A673 (cell line): ENCODE results near the gene C11orf21. TPM values are rescaled to one million over a fixed set of nuclear protein-coding genes. Genes with fewer than 3 reads are reported as not detected.

Experiments used
- BruUV-seq: library from RNA; stranded (reverse); fragments of 400-500 nt; replicated peaks from 2 replicates; lab custom pipeline; 2021; lab: Mats Ljungman, UMichigan
- CTCF ChIA-PET: fragments of 300-600 bp; sonication (Branson Sonifier 250); formaldehyde crosslinking; loops from one replicate; lab custom pipeline; 2022; ENCODE audit warnings: antibody characterized with exemption; lab: Charles Lee
- POLR2A ChIA-PET: fragments of 300-600 bp; sonication (Branson Sonifier 250); formaldehyde crosslinking; loops from one replicate; lab custom pipeline; 2022; ENCODE audit warnings: antibody characterized with exemption; ENCODE audit not compliant: low non-redundant PET; lab: Charles Lee
- DNase-seq: peaks from one replicate; pipeline ENCODE4 v3.0.0-alpha.2; 2015; ENCODE audit warnings: low spot score
- H3K27ac ChIP-seq: fragments of 200-600 bp; sonication (generic); 2 replicates; pipeline ENCODE4 v1.5.1; 2016; ENCODE audit warnings: mixed run types, low read depth, mild to moderate bottlenecking, mixed read lengths, antibody characterized with exemption, low read length; ENCODE audit not compliant: poor library complexity, severe bottlenecking
- H3K27me3 ChIP-seq: fragments of 200-600 bp; sonication (generic); replicated peaks from 2 replicates; pipeline ENCODE4 v1.6.1; 2017; ENCODE audit warnings: mixed run types, low read depth, mild to moderate bottlenecking, mixed read lengths, antibody characterized with exemption, low read length; ENCODE audit not compliant: insufficient read depth, poor library complexity
- H3K36me3 ChIP-seq: fragments of 200-600 bp; sonication (generic); 2 replicates; pipeline ENCODE4 v1.6.1; 2016; ENCODE audit warnings: mixed run types, mild to moderate bottlenecking, mixed read lengths, antibody characterized with exemption, low read length; ENCODE audit not compliant: insufficient read depth, poor library complexity, severe bottlenecking
- H3K4me1 ChIP-seq: fragments of 200-600 bp; sonication (generic); 2 replicates; pipeline ENCODE4 v1.6.1; 2017; ENCODE audit warnings: mixed run types, mild to moderate bottlenecking, mixed read lengths, antibody characterized with exemption, low read length; ENCODE audit not compliant: insufficient read depth, poor library complexity, severe bottlenecking
- H3K4me3 ChIP-seq: fragments of 200-600 bp; sonication (generic); 2 replicates; pipeline ENCODE4 v1.5.1; 2016; ENCODE audit warnings: low read depth, mixed run types, mild to moderate bottlenecking, mixed read lengths, low read length; ENCODE audit not compliant: poor library complexity, severe bottlenecking
- H3K9me3 ChIP-seq: fragments of 200-600 bp; sonication (generic); 2 replicates; pipeline ENCODE4 v1.6.1; 2016; ENCODE audit warnings: mixed run types, low read depth, mild to moderate bottlenecking, mixed read lengths, antibody characterized with exemption, low read length; ENCODE audit not compliant: poor library complexity, severe bottlenecking
- EZH2 ChIP-seq: fragments of 200-600 bp; sonication (generic); IDR thresholded peaks from 2 replicates; pipeline ENCODE4 v1.6.1; 2017; ENCODE audit warnings: borderline replicate concordance, low read depth, mild to moderate bottlenecking, mixed read lengths, antibody characterized with exemption, low read length; ENCODE audit not compliant: poor library complexity, severe bottlenecking
- intact Hi-C: fragments of 100-400 bp; cut with micrococcal nuclease; formaldehyde crosslinking; loops from one replicate; pipeline ENCODE4 v1.10.0; 2022; ENCODE audit not compliant: unreplicated experiment
- total RNA-seq: library from RNA; stranded (reverse); gene quantifications from 2 replicates; pipeline ENCODE4 v1.2.3, GENCODE V29; 2021
- TF ChIP-seq, protein P1 (sequence below): fragments of 300-800, 200-600 bp; sonication (generic); conservative IDR thresholded peaks from 2 replicates; pipeline ENCODE4 v1.5.1; 2017; ENCODE audit warnings: low read depth, mild to moderate bottlenecking, antibody characterized with exemption, low read length, moderate library complexity, mixed read lengths

C11orf21 gene
- total RNA-seq, 1 experiment from 2014 or later: not detected

DNA sequence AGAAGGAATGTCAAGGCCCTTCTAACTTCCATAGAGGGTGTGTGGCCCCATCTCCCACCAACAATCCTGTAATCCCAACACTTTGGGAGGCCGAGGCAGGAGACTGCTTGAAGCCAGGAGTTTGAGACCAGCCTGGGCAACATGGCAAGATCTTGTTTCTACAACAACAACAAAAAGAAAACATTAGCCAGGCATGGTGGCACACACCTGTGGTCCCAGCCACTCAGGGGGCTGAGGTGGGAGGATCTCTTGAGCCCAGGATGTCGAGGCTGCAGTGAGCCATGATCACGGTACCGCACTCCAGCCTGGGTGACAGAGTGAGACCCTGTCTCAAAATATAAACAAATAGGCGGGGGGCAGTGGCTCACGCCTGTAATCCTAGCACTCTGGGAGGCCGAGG lies 17.0 kb upstream of the C11orf21 start:
- Histone ChIP-seq H3K4me3 (no peak overlapping the region), H3K36me3 (no peaks in the 10 kb centered on the region), H3K27ac (no peak overlapping the region), H3K9me3 (no peaks in the 10 kb centered on the region), H3K4me1 (peaks cover 9% of the 10 kb centered on the region), H3K27me3 (no peaks in the 10 kb centered on the region)
- intact Hi-C loops: no loop called here
- TF ChIP-seq EZH2: no peak
- TF ChIP-seq, protein P1, sequence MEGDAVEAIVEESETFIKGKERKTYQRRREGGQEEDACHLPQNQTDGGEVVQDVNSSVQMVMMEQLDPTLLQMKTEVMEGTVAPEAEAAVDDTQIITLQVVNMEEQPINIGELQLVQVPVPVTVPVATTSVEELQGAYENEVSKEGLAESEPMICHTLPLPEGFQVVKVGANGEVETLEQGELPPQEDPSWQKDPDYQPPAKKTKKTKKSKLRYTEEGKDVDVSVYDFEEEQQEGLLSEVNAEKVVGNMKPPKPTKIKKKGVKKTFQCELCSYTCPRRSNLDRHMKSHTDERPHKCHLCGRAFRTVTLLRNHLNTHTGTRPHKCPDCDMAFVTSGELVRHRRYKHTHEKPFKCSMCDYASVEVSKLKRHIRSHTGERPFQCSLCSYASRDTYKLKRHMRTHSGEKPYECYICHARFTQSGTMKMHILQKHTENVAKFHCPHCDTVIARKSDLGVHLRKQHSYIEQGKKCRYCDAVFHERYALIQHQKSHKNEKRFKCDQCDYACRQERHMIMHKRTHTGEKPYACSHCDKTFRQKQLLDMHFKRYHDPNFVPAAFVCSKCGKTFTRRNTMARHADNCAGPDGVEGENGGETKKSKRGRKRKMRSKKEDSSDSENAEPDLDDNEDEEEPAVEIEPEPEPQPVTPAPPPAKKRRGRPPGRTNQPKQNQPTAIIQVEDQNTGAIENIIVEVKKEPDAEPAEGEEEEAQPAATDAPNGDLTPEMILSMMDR: no peak
- no peak for DNase-seq
- BruUV-seq: no TSS peak
- ChIA-PET CTCF (no interaction called here), POLR2A (no interaction called here)

DNA sequence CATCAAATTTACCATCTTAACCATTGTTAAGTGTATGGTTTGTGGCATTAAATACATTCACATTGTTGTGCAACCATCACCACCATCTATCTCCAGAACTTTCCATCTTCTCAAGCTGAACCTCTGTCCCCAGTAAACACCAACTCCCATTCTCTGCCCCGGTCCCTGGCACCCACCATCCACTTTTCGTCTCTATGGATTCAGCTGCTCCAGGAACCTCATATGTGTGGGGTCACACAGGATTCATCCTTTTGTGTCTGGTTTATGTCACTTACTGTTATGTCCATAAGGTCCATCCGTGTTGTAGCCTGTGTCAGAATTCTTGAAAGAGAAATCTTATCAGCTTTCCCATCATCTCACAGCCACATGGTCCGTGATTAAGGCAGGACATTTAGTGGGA lies 16.4 kb upstream of the C11orf21 start:
- BruUV-seq: no TSS peak
- Histone ChIP-seq H3K9me3 (no peaks in the 10 kb centered on the region), H3K4me3 (no peak overlapping the region), H3K36me3 (no peaks in the 10 kb centered on the region), H3K27ac (no peak overlapping the region), H3K27me3 (no peaks in the 10 kb centered on the region), H3K4me1 (peaks cover 9% of the 10 kb centered on the region)
- CTCF ChIA-PET: no interaction called here
- DNase-seq: no peak
- intact Hi-C loops: no loop called here
- POLR2A ChIA-PET: no interaction called here
- TF ChIP-seq, protein P1: no peak
- no peak for TF ChIP-seq EZH2

DNA sequence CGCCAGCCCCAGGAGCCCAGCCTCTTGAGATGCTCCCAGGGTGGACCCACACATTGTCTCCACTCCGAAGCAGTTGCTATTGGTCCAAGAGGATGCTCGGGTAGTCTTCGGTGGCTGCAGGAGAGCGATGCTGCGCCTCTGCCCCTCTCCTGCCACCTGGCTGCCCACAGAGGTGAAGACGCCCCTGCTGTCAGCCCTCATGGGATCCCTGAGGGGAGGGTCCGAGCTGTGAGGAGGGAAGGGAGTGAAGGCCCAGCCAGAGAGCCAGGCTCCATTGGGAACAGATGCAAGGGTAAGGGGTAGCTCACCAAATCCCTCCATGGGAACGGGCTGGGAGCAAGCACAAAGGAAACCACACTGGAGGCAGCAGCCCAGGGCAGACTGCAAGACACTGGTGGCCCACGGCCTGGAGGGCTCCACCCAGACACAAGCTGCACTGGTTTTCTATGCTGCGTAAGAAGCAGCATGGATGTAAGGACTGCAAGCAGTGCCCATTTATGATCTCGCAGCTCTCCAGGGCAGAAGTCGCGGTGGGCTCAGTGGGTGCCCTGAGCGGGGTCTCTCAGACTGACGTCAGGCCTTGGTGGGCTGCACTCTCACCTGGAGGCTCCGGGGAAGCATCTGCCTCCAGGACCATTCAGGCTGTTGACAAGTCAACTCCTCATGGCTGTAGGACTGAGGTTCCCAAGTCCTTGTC lies 15.8 kb upstream of the C11orf21 start:
- Histone ChIP-seq H3K4me3 (no peak overlapping the region), H3K36me3 (no peaks in the 10 kb centered on the region), H3K4me1 (peaks cover 9% of the 10 kb centered on the region), H3K9me3 (no peaks in the 10 kb centered on the region), H3K27ac (no peak overlapping the region), H3K27me3 (no peaks in the 10 kb centered on the region)
- CTCF ChIA-PET: no interaction called here
- DNase-seq: no peak
- intact Hi-C loops: no loop called here
- POLR2A ChIA-PET: no interaction called here
- BruUV-seq: no TSS peak
- no peak for TF ChIP-seq EZH2
- TF ChIP-seq, protein P1: no peak
